ENCODE results near the gene RBM11.

RBM11 gene

DNA sequence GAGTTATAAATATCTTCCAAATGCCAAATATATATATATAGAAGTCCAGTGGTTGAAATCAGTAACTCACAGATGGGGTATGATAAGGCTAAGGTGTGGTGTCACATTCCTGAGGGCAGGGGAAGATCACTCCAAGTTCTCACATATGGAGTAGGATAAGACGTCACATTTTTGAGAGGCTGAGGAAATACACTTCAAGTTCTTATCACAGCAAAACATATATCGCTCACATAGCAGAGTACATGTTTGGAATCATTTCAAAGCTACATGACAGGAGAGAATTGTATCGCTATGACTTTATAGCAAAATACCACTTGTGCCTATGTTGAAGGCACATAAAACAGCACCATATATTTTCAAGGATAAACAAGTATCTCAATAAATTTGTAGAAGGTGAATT is 55.1 kb downstream of the RBM11 start:
- no peak for DNase-seq (ENCODE audit: low spot score)

DNA sequence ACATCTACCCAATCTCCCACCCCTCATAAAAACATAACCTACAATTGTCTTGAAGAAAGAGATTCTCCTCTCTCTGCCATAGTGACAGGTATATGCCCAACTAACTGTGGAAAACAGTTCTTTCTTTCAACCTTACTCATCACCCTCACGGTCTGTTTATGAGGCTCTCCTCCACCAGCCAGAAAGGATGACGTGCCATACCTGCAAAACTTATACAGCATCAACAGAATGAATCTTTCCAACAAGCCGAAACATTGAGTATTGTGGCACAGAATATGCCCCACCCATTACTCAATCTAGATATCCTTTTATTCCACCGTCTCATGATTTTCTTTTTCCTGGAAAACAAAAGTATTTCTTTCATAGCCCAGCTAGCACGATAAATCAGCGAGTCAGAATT is 55.7 kb downstream of the RBM11 start:
- DNase-seq (ENCODE audit: low spot score), result no peak

DNA sequence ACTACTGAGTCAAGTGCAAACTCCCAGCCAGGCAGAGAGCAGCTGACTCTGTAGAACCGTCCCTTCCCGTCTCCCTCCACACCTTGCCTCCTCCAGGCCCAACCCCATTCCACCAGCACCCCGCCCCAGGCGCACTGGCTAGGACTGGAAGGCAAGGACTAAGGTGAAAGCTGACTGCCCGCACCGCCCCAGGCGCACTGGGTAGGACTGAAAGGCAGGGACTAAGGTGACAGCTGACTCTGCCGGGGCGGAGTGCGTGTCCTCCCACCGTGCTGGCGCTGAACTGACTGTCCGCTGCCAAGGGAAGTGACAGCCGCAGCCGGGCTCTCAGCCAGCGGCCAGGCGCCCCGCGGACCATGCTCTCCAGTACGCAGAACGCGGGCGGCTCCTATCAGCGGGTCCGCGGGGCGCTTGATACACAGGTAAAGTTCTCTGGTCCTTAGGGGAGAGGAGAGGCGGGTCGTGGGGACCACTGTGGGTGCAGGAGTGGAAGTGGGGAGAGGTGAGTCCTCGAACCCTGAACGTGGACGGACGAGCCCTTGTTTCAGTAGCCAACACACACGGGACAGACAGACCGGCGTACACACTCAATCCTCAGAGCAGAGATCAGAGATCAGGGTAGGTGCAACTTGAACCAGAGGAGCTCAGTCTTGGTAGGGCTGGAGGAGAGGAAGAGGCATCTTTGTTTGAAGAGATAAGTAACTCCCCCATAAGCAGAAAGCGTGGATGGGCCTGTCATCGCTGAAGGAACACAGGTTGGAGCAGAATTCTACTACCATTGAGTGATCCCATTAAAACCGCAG is 58.0 kb downstream of the RBM11 start:
- no peak for DNase-seq (ENCODE audit: low spot score)

DNA sequence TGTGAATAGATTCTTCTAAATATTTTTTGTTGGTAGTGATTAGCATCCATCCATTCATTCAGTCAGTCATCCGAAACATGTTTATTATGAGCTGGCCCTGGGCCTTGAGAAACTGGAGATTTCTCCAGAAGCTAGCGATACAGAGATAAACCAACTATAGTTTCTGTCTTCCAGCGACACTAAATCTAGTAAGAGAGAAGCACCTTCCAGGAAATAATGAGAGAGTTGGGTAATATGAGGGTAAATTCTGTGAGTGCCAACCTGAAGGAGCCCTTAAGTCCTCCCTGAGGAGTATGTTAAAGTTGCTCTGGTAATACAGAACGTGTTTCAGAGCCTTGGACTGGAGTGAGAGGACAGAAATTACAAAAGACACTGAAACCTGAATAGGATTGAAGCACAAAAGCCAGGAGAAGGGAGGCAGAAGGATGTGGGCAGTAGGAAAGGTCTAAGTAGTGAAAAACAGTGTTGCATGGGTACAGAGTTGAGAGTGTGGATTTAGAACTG is 59.8 kb downstream of the RBM11 start:
- DNase-seq (ENCODE audit: low spot score), result no peak

All from NAMALWA (cell line).